AG04450 (cell line): ENCODE data around the gene RNF213. TPM values are rescaled to one million over a fixed set of nuclear protein-coding genes. Genes with fewer than 3 reads are reported as not detected.

ENCODE experiments used
- CTCF ChIA-PET: fragments of 300-600, 350-600 bp; formaldehyde crosslinking; extraction: SDS; loops from one replicate; lab custom pipeline; 2022; ENCODE audit warnings: antibody characterized with exemption, inconsistent platforms; lab: Charles Lee
- POLR2A ChIA-PET: fragments of 350-600 bp; formaldehyde crosslinking; extraction: SDS; loops from one replicate; lab custom pipeline; 2021; ENCODE audit warnings: antibody characterized with exemption, inconsistent platforms; lab: Yijun Ruan, JAX
- DNase-seq: peaks from one replicate; pipeline ENCODE4 v3.0.0-alpha.2; 2011; ENCODE audit warnings: low read depth, low spot score
- H3K27ac ChIP-seq: one replicate; pipeline ENCODE4 v1.5.1; 2012; ENCODE audit warnings: low read depth, low read length, control low read depth
- H3K27me3 ChIP-seq: one replicate; pipeline ENCODE4 v1.6.0; 2012; ENCODE audit warnings: low read length; ENCODE audit not compliant: control insufficient read depth, insufficient read depth
- H3K4me3 ChIP-seq: 2 replicates; pipeline ENCODE4 v1.5.1; 2011; ENCODE audit warnings: mild to moderate bottlenecking, low read depth, low read length, control low read depth
- H3K9me3 ChIP-seq: 2 replicates; pipeline ENCODE4 v1.5.1; 2012; ENCODE audit warnings: low read length; ENCODE audit not compliant: control insufficient read depth, insufficient read depth
- polyA plus RNA-seq: library from polyadenylated mRNA; depleted of rRNA; stranded (reverse); fragments of >200 nt; gene quantifications from 2 replicates; pipeline ENCODE4 v1.2.3, GENCODE V29; 2011
- TF ChIP-seq, protein P1 (sequence below): IDR thresholded peaks from 2 replicates; pipeline ENCODE4 v1.5.1; 2011; ENCODE audit warnings: low read depth, low read length, control low read depth, inconsistent platforms

Gene RNF213
- polyA plus RNA-seq, 1 experiment: 46.8 TPM

GRCh38 chr17:80339731-80340456, 79.2 kb downstream of the RNF213 start:
- DNase-seq: no peak
- Histone ChIP-seq H3K4me3 (no peak overlapping the region), H3K27me3 (no peaks in the 10 kb centered on the region), H3K27ac (no peak overlapping the region), H3K9me3 (no peaks in the 10 kb centered on the region)
- ChIA-PET CTCF (no interaction called here), POLR2A (no interaction called here)
- TF ChIP-seq, protein P1, sequence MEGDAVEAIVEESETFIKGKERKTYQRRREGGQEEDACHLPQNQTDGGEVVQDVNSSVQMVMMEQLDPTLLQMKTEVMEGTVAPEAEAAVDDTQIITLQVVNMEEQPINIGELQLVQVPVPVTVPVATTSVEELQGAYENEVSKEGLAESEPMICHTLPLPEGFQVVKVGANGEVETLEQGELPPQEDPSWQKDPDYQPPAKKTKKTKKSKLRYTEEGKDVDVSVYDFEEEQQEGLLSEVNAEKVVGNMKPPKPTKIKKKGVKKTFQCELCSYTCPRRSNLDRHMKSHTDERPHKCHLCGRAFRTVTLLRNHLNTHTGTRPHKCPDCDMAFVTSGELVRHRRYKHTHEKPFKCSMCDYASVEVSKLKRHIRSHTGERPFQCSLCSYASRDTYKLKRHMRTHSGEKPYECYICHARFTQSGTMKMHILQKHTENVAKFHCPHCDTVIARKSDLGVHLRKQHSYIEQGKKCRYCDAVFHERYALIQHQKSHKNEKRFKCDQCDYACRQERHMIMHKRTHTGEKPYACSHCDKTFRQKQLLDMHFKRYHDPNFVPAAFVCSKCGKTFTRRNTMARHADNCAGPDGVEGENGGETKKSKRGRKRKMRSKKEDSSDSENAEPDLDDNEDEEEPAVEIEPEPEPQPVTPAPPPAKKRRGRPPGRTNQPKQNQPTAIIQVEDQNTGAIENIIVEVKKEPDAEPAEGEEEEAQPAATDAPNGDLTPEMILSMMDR: no peak

- POLR2A ChIA-PET: no interaction called here
- TF ChIP-seq, protein P1: no peak
Observed at GRCh38 chr17:80345321-80345720, 84.7 kb downstream of the RNF213 start.

DNA sequence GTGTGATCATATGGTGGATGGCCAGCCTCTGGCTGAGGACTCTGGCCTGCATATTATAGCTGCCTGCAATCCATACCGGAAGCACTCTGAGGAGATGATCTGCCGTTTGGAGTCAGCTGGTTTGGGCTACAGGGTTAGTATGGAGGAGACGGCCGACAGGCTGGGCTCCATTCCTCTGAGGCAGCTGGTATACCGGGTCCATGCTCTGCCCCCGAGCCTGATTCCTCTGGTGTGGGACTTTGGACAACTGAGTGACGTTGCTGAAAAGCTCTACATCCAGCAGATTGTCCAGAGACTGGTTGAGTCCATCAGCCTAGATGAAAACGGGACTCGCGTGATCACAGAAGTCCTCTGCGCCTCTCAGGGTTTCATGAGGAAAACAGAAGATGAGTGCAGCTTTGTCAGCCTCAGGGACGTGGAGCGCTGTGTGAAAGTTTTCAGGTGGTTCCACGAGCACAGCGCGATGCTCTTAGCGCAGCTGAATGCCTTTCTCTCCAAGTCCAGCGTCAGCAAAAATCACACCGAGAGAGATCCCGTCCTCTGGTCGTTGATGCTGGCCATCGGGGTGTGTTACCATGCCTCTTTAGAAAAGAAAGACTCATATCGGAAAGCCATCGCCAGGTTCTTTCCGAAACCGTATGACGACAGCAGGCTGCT, 85.3 kb downstream of the RNF213 start:
- DNase-seq: no peak
- H3K4me3 ChIP-seq: no peak overlapping the region
- peaks cover 8% of the 10 kb centered on the region; the same call in 1 of the 2 replicates for H3K9me3 ChIP-seq
- ChIA-PET POLR2A (no interaction called here), CTCF (no interaction called here)
- no peaks in the 10 kb centered on the region for H3K27me3 ChIP-seq
- TF ChIP-seq, protein P1: no peak
- H3K27ac ChIP-seq: no peak overlapping the region

More at GRCh38 chr17:80345321-80345720, 84.7 kb downstream of the RNF213 start:
- Histone ChIP-seq H3K4me3 (no peak overlapping the region), H3K27me3 (no peaks in the 10 kb centered on the region), H3K27ac (no peak overlapping the region), H3K9me3 (peaks cover 8% of the 10 kb centered on the region; the same call in 1 of the 2 replicates)
- DNase-seq: no peak
- CTCF ChIA-PET: no interaction called here

DNA sequence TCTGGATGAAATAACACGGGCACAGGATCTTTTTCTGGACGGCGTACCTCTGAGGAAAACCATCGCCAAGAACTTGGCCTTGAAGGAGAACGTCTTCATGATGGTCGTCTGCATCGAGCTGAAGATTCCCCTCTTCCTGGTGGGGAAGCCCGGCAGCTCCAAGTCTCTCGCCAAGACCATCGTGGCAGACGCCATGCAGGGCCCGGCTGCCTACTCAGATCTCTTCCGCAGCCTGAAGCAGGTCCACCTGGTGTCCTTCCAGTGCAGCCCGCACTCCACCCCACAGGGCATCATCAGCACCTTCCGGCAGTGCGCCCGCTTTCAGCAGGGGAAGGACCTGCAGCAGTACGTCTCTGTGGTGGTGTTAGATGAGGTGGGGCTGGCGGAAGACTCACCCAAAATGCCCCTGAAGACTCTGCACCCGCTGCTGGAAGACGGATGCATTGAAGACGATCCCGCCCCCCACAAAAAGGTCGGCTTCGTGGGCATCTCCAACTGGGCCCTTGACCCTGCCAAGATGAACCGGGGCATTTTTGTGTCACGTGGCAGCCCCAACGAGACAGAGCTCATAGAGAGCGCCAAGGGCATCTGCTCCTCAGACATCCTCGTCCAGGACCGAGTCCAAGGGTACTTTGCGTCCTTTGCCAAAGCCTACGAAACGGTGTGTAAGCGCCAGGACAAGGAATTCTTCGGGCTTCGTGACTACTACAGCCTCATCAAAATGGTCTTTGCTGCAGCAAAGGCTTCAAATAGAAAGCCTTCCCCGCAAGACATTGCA, 86.0 kb downstream of the RNF213 start:
- POLR2A ChIA-PET: no interaction called here
- TF ChIP-seq, protein P1: no peak

More for the DNA sequence above, 86.0 kb downstream of the RNF213 start:
- no peak overlapping the region for H3K4me3 ChIP-seq
- H3K27me3 ChIP-seq: no peaks in the 10 kb centered on the region
- peaks cover 8% of the 10 kb centered on the region; the same call in 1 of the 2 replicates for H3K9me3 ChIP-seq
- no peak overlapping the region for H3K27ac ChIP-seq
- DNase-seq: no peak
- CTCF ChIA-PET: no interaction called here
